ENCODE results near the gene ABCB11.
"Not testable (repeated sequence)": the region's sequence is repeated elsewhere in the genome, so short reads cannot be mapped to it uniquely, and the experiment has no call there.

ABCB11 gene

DNA sequence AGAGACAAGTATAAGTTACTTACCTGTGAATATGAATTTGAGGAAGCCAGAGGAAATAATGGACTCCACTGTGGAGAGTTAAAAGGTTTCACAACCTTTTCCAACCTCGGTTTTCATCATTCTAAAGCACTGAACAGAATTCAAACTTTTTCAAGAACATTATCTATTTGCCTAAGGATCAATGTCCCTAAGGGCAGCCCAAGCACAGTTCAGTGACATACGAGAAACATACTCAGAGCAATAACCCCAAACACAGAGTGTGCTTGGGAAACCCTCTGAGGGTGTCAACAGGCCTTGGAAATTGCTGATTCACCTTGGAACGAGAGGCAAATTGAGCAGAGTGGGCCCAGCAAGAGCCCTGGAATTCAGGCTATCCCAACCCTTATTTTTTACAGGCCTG, at the start of gene ABCB11:
Gene ABCB11, minus strand, starts transcription at position 123 of the 400 bp plus-strand sequence. CDS start 13,199 bp downstream, outside the sequence.
- no peak for FAIRE-seq

DNA sequence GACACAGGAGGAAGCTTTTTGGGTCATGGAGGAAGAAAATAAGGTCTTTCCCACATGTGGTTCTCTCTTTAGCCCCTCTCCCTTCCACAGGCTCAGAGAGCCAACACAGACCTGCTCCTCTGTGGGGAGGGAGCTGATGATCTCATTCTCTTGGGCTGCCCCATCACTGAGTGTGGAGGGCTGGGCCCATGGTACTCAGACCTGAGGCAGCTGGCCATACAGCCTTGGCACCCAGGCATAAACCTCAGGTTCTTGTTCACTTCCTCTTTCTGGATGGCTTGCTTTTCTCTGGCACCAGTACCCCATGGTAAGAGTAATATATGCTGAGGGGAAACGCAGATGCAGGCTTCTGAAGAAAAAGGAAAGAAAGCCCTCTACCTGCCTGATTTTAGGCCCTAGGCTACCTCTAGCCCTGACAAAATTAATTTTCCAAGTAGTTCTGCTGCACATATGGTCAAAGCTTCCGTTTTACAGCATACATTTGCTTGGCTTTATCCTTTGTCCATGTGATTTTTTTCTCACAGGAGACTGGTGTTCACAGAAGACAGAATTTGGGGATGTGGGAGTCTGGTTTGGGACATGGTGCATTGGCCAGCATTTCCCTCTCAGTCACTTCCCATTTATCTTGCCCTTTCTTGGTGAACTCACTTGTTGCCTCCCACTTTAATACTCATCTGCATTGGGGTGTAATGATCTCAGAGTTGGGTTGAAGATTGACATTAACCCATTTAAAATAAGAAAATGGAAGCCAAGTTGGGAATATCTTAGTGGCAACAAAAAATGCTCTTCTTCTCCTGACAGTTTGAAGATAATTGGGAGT, 49.3 kb upstream of the ABCB11 start:
- FAIRE-seq = no peak

DNA sequence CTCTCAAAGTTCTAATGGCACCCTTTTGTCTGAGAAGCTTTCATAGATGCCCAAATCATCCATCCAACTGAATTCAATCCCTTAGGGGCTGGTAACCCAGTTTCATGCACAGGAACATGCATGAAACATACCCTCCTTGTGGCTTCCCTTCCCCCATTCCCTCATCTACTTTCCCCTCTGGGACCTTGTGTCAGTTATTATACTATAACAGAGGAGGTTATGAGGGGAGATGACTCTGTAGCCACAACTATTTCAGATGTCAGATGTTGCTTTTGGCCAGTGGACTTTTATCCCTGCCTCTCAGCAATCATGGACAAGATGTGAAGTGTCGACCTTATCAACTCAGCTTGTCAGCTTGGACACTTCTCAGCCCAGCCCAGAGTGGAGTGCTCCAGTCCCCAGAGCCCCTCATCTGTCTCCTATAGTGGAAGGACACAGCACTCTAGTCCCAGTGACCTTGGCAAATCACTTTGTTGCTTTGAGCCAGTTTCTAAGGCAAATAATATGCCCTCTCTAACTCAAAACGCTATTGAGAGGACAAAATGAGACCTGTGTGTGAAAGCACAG, 46.6 kb upstream of the ABCB11 start:
- no peak for FAIRE-seq

DNA sequence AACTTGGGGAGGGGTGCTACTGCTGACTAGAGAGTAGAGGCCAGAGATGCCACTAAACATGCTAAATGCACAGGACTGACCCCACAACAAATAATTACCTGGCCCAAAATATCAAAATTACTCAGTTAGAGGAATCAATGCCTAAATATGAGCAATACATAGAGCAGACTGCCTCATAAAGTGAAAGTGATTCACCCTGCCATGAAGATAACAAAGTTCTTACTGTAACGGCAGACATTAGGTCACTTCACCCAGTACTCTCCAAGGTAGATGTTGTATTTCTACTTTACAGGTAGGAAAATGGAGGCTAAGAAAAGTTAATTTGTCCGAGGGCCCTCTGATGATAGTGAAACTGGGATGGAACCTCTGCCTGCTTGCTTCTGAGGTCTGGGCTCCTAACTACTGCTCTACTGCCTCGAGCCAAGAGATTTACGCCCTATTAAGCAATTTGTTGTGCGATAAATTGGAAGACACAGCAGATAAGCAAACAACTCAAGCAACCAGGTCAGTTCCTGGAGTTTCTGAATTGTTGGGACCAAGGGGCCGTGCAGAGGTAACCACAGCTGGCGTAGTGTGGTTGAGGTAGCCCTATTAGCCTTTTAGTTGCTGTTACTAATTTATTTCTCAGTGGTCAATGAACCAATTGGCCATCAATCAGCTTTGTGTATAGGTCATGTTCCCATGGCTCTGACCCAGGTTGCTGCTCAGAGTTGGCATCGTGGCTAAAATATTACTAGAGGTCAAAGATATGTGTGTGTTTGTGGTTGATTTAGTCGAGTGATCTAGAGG, 43.0 kb upstream of the ABCB11 start:
- no peak for FAIRE-seq

DNA sequence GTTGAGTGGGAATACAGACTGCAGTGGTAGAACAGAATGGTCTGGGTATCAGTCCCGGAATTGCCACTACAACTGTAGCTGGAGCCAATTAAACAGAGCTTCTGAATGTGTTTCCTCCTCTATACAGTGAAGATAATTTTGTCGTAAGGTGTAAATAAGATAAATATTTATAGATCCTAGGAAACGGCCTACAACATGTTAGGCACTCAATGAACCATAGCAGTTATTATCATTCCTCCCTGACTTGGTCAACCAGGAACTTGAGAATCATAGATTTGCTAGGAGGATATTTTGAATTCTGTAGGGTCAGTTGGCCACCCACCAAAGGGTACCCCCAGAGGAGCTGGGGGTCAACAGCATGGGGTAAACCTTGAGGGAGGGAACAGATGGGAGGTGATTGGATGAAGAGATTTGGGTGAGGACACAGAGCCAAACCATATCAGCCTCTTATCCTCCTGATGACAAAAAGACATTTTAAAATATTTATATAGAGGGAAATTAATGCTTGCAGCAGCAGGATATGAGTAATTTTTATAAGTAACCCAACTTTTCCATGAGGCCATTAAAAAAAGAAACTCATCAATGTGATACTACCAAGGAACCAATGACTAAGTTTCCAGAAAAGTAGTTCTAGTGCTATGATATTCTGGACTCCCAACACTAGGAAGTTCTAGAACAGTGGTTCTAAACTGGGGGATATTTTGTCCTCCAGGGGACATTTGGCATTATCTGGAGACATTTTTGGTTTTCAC, 42.3 kb upstream of the ABCB11 start:
- no peak for FAIRE-seq

DNA sequence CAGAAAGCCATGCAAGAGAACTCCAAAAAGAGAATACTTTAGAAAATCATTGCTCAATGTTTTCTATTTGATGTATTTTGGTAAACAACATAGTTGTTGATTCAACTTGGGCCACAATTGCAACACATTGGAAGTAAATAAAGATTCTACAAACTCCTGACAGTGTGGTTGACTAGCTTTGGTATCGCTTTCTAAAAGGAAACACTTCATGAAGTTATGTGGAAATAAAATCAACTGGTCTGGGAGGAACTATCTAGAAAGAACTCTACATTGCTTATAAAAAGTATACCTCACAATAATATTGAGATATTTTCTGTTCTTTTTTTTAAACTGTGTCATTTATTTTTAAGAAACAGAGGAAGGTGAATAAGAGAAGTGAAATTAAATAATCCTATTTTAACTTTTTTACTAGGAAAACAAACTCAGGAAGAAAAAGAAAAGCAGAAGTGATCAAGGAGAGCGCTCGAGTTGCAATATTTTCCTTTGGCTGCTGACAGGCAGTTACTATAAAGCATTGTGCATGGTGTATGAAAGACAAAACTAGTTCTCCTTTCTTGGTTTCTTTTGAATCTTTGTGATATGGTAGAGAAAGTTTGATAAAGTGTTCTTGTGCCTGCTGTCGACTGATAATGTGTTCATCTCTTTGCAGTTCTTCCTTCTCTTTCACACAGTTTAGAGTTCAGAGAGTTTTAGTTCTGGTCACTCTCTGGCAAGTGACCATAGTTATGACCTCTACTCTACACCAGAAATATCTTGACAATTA, 41.2 kb upstream of the ABCB11 start:
- FAIRE-seq = peak; percentile 21

DNA sequence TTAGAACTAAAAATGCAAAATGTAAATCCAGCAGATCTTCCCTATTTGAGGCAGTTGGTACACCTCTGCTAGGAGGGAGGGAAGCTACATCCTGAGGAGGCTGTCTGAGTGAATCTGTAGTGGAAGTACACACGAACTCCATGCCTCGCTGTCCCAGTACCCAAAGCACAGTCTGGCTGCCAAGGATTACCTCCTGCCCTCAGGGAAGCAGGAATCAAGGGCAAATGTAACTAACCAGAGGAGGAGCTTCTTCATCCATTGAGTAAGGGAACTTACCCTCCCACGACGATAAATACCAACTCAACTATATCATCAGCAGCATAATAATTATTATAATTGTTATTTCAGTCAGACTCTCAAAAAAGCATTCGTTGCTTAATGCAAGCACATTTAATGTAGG, 40.3 kb upstream of the ABCB11 start:
- FAIRE-seq = no peak

DNA sequence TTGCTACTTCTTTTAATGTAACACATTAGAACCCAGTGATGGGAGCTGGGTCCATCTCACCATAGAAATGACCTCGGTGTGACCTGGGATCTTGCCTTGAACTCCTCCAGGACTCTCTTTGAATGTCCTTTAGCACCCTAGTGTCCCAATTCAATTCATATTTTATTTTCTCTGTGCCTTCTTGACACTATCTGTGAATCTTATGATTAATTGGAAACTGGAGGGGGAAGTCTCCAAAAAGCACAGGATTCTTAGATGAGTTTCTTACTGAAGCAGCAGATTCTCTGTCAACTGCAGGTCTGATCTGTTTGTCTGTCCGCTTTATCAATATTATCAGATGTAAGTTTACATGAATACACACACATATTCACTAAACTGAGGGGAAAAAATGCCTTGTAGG, 38.7 kb upstream of the ABCB11 start:
- FAIRE-seq = no peak

DNA sequence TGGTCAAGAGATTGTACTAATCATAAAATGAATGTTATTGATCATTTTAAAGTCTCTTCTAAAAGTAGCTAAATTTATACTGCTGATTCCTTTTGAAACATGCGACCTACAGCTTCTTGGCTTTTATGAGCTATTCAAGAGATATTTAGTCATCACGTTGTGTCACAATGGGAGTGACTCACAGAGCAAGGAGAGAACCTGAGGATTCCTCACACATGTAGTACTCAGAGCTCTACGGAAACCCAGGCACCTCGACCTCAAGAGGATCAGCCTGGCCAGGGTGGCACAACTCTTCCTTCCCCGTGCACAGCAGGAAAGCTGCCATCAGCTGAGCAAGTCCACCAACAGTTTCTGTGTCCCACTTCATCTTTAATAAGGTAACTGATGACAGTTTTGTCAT, 38.2 kb upstream of the ABCB11 start, which contains the start of gene DHRS9:
Gene DHRS9, plus strand, starts transcription at position 223 of the 400 bp plus-strand sequence. CDS start 12,019 bp downstream, outside the sequence.
- FAIRE-seq = no peak

DNA sequence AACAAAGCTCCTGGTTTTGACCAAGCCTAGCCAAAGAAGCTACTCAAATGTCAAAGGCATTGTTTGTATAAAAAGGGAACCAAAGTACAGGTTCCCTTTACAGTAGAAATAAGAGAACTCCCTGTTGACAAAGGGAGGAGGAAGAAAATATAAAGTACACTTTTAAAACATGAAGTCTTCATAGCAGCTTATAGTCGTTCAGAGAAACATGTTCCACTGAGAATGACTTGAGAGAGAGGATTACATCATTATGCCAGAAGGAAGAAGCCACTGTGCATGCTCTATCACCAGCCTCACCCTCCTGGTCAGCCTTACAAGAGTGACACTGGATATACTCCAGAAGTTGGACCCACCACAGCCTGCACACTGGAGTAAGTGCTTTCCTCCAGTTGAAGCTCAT, 35.8 kb upstream of the ABCB11 start:
- no peak for FAIRE-seq

DNA sequence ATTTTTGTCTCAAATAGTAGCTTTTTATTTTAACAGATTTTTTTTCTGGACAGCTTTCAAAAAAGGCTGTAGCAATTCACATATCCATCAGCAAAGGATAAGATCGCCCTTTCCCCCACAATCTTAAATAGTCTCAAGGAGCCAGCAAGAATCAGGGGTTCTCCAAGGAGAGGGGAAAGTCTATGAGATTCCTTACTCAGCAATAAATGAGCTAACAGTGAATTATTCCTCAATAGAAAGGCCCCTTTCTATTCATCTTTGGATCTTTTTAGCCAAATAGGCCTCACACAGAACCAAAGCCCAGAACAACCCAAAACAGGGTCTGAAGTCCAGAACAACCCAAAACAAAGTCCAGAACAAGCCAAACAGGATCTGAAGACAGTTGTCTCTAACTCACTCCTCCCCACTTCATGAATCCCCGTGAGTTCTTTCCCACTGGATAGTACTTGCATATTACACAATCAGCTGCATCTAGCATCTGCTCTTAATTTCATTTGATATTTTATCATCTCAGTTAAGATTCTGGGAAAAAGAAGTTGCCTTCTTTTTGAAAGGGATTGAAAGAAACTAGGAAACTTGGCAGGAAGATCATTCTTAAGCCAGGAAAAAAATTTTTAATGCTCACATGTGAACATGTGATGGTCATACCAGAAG, 34.9 kb upstream of the ABCB11 start:
- FAIRE-seq = no peak

DNA sequence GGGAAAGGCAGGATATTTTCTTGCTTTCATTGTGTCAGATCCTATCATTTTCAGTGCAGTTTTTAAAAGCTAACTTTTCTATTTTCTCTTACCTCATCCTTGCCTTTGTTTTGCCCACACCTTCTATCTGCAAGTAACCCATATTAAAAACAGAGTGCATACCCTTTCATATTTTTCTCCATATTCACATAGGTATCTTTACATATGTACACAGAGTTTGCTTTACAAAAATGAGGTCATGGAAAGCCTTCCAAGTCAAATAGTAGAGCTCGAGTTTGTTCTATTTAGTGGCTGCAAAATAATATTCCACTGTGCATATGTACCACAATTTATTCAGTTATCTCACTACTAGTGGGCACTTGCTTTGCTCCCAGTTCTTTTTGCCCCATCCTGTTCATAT, 34.3 kb upstream of the ABCB11 start:
- FAIRE-seq = no peak

DNA sequence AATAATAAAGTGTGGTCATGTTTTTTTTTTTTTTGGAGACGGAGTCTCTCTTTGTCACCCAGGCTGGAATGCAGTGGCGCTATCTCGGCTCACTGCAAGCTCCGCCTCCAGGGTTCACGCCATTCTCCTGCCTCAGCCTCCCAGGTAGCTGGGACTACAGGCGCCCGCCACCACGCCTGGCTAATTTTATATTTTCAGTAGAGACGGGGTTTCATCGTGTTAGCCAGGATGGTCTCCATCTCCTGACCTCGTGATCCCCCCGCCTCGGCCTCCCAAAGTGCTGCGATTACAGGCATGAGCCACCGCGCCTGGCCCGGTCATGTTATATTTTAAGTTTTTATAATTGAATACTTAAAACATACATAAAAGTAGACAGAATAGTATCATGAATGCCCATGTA, 33.1 kb upstream of the ABCB11 start:
- FAIRE-seq = not testable (repeated sequence)

DNA sequence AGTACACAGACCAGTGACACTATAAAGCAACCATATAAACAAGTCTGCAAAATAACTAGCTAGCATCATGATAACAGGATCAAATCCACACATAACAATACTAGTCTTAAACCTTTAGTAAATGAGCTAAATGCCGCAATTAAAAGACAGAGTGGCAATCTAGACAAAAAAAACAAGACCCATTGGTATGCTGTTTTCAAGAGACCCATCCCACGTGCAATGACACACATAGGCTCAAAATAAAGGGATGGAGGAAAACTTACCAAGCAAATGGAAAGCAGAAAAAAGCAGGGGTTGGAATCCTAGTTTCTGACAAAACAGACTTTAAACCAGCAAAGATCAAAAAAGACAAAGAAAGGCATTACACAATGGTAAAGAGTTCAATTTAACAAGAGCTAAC, 23.5 kb upstream of the ABCB11 start:
- FAIRE-seq = not testable (repeated sequence)

DNA sequence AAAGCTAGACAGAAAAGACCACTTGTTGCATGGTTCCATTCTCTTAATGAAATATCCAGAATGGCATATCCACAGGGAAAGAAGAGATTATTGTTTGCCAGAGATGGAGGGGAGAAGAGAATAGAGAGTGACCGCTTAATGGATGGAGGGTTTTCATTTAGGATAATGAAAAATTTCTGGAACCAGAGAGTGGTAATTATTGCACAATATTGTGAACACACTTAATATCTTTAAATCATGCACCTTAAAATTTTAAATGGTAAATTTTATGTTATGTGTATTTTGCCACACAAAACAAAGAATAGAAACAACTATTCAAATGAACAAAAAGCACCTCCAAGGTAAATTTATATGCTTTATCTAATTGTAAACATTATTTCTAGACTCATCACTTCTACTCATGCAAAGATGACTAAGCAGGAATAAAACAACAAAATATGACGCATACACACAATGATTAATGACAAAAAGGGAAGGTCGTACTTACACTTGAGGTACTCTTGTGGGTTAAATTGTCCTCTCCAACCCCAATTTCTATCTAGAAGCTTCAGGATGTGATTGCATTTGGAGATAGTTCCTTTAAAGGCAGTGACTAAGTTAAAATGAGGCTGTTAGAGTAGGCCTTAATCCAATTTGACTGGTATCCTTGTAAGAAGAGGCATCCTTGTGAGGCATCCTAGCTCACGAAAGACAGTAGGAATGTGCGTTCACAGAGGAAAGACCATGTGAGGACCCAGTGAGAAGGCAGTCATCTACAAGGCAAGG, 19.5 kb upstream of the ABCB11 start:
- FAIRE-seq = no peak

DNA sequence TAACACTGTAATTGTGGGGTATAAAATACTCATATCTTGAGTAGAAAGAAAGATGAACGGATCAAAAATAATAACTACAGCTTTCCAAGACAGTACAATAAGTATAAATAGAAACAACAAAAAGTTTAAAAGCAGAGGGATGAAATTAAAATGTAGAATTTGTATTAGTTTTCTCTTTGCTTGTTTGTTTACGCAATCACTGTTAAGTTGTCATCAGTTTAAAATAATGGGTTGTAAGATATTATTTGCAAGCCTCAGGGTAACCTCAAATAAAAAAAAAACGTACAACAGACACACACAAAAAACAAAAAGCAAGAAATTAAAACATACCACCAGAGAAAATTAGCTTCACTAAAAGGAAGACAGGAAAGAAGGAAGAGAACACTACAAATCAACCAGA, 18.0 kb upstream of the ABCB11 start:
- no peak for FAIRE-seq

DNA sequence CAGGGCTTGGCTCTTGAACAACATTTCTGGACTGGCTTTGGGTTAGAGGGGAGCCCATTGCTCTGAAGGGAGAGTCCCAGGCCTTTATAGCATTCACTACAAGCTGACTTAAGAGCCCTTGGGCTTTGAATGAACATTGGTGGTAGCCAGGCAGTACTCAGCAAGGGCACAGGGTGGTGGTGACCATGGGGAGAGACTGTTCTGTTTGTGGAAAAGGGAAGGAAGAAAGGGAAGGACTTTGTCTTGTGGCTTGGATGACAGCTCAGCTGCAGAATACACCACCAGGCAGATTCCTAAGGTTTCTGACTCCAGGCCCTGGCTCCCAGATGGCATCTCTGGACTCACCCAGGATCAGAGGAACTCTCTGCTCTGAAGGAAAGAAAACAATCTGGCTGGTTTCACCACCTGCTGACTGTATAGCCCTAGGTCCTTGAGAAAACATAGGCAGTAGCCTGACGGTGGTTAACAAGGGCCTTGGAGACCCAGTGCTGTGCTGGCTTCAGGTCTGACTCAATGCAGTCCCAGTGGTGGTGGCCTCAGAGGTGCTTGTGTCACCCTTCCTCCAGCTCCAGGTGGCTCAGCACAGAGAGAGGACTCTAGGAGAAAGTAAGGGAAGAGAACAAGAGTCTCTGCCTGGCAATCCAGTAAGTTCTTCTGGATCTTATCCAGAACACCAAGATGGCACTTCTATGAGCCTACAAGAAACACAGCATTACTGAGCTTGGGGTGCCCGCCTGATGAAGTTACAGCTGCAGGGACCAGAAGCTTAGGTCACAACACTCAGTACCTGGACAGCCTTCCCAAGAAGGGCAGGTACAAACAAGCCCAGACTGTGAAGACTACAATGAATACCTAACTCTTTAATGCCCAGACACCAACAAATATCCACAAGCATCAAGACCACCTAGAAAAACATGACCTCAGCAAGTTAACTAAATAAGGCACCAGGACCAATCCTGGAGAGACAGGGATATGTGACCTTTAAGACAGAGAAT, 16.4 kb upstream of the ABCB11 start:
- no peak for FAIRE-seq

DNA sequence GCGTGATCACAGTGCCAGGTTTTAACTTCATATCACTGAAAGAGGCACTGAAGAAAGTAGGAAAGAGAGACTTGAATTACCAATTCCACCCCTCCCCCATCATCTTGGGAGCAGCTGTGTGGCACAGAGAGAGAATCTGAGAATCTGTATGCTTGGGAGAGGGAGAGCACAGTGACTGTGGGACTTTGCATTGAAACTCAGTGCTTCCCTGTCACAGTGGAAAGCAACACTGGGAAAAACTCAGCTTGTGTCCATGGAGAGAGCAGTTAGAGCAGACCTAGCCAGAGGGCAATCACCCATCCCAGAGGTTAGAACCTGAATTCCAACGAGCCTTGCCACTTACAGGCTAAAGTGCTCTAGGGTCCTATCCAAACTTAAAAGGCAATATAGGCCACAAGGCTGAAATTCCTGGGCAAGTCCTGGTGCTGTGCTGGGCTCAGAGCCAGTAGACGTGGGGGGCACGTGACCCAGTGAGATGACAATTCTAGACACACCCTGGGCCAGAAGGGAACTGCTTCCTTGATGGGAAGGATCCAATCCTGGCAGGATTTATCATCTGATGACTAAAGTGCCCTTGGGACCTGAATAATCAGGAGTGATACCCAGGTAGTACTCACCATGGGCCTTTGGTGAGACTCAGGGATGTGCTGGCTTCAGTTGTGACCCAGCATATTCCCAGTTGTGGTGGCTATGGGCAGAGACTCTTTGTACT, 15.5 kb upstream of the ABCB11 start:
- no peak for FAIRE-seq

DNA sequence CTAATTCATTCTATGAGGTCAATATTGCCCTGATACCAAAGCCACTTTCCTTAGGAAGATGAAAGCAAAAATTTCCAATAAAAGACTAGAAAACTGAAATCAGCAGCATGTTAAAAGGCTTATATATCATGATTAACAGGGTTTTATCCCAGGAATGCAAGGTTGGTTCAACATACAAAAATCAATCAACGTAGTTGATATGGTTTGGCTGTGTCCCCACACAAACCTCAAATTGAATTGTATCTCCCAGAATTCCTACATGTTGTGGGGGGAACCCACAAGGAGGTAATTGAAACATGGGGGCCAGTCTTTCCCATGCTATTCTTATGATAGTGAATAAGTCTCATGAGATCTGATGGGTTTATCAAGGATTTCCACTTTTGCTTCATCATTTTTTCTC, 11.7 kb upstream of the ABCB11 start:
- no peak for FAIRE-seq

Measured in colon (tissue), 2 donors.